Naive B cell (primary cell): ENCODE data around the gene GAB3. TPM values are rescaled to one million over a fixed set of nuclear protein-coding genes. Genes with fewer than 3 reads are reported as not detected.
"Not testable (repeated sequence)": the region's sequence is repeated elsewhere in the genome, so short reads cannot be mapped to it uniquely, and the experiment has no call there.

Experiments used
- ATAC-seq, 2 donors: fragments of 150-1000 bp; cut with Tn5 transposase; 2 replicates each; pipeline ENCODE4 v1.10.0; 2021; ENCODE audit warnings: low read depth in 2 of 2, mild to moderate bottlenecking in 2 of 2, moderate library complexity in 2 of 2
- DNase-seq: peaks from one replicate; pipeline ENCODE4 v3.0.0; 2022
- H3K27ac Mint-ChIP-seq, 6 donors: one replicate each; pipeline ENCODE4 v1.8.0; 2020 to 2022; ENCODE audit warnings: mild to moderate bottlenecking in 6 of 6, mixed read lengths in 6 of 6, moderate library complexity in 5 of 6, inconsistent platforms in 2 of 6
- H3K27me3 Mint-ChIP-seq, 3 donors: one replicate each; pipeline ENCODE4 v1.8.0; 2021 to 2022; ENCODE audit warnings: mixed read lengths in 3 of 3, mild to moderate bottlenecking in 1 of 3
- H3K36me3 Mint-ChIP-seq, 2 donors: one replicate each; pipeline ENCODE4 v1.8.0; 2020 to 2022; ENCODE audit warnings: mixed read lengths in 2 of 2, inconsistent platforms in 1 of 2, mild to moderate bottlenecking in 1 of 2
- H3K4me1 Mint-ChIP-seq, 3 donors: one replicate each; pipeline ENCODE4 v1.8.0; 2020 to 2022; ENCODE audit warnings: mixed read lengths in 3 of 3, inconsistent platforms in 1 of 3, mild to moderate bottlenecking in 1 of 3, moderate library complexity in 1 of 3
- H3K4me3 Mint-ChIP-seq, 8 donors: one replicate each; pipeline ENCODE4 v1.8.0; 2020 to 2022; ENCODE audit warnings: mild to moderate bottlenecking in 8 of 8, mixed read lengths in 8 of 8, moderate library complexity in 8 of 8, inconsistent platforms in 2 of 8
- H3K9me3 Mint-ChIP-seq, 7 donors: one replicate each; pipeline ENCODE4 v1.8.0; 2020 to 2022; ENCODE audit warnings: mixed read lengths in 7 of 7, mild to moderate bottlenecking in 5 of 7, inconsistent platforms in 2 of 7, moderate library complexity in 1 of 7
- polyA plus RNA-seq, 6 donors: library from polyadenylated mRNA; unstranded; fragments of 300-500 nt; fragmentation: Illumina TruSeq; gene quantifications; one replicate each; pipeline ENCODE4 v1.2.3, GENCODE V29; 2021; ENCODE audit warnings: low read depth in 6 of 6

The GAB3 gene
- polyA plus RNA-seq, 6 donors from 2014 or later: 2.4 to 4.3 (median 3.6) TPM

GRCh38 chrX:154630949-154631348, 119.9 kb downstream of the GAB3 start:
- not testable (repeated sequence) for ATAC-seq, H3K9me3 Mint-ChIP-seq

GRCh38 chrX:154628960-154629359, 121.9 kb downstream of the GAB3 start:
- H3K4me1 Mint-ChIP-seq, H3K27ac Mint-ChIP-seq, H3K36me3 Mint-ChIP-seq, H3K4me3 Mint-ChIP-seq, H3K9me3 Mint-ChIP-seq, DNase-seq, H3K27me3 Mint-ChIP-seq: not testable (repeated sequence)
- ATAC-seq: peak; percentile 25 to 40

More at GRCh38 chrX:154630949-154631348, 119.9 kb downstream of the GAB3 start:
- H3K27ac Mint-ChIP-seq, H3K36me3 Mint-ChIP-seq, H3K4me3 Mint-ChIP-seq, H3K4me1 Mint-ChIP-seq, DNase-seq, H3K27me3 Mint-ChIP-seq: not testable (repeated sequence)

Other genes starting within 250 kb of the GAB3 start
- 10 to 100 TPM; 13.4 to 24.1 (median 16.7) TPM for gene FAM3A, start 234.8 kb downstream of the GAB3 start, polyA plus RNA-seq
- gene G6PD, start 204.2 kb downstream of the GAB3 start, polyA plus RNA-seq: 1 to 10 TPM; 3.3 to 6.1 (median 4.4) TPM
- 10 to 100 TPM; 18.3 to 34.0 (median 26.5) TPM for gene IKBKG, start 203.5 kb downstream of the GAB3 start, polyA plus RNA-seq
- not detected for gene CTAG1A, start 165.9 kb downstream of the GAB3 start, polyA plus RNA-seq
- not detected for gene CTAG1B, start 131.8 kb downstream of the GAB3 start, polyA plus RNA-seq
- gene CTAG2, start 97.5 kb downstream of the GAB3 start, polyA plus RNA-seq: not detected
- 10 to 100 TPM; 28.3 to 44.6 (median 42.6) TPM for gene DKC1, start 11.8 kb upstream of the GAB3 start, polyA plus RNA-seq
- gene MPP1, start 54.4 kb upstream of the GAB3 start, polyA plus RNA-seq: 10 to 100 TPM in 4 of 6 donors, 1 to 10 TPM in 2; 4.6 to 15.6 (median 11.2) TPM
- not detected for gene SMIM9, start 83.6 kb upstream of the GAB3 start, polyA plus RNA-seq
- gene F8A1, start 135.3 kb upstream of the GAB3 start, polyA plus RNA-seq: 10 to 100 TPM; 12.7 to 61.5 (median 41.4) TPM